ENCODE data around the gene CRTAC1. TPM values are rescaled to one million over a fixed set of nuclear protein-coding genes. Genes with fewer than 3 reads are reported as not detected.

CRTAC1 gene
- polyA plus RNA-seq, 1 of the 3 experiments (the other 2 are of a cell fraction): 0.05 TPM

- no peak for TF ChIP-seq EP300 (IDR thresholded peaks at IDR 0.05; ENCODE audit: borderline replicate concordance in 1 of 2, low read depth in 1 of 2, low read length in 1 of 2)
- no peak for TF ChIP-seq MAX (IDR thresholded peaks at IDR 0.05; ENCODE audit: low read depth)
- TF ChIP-seq, protein P1, sequence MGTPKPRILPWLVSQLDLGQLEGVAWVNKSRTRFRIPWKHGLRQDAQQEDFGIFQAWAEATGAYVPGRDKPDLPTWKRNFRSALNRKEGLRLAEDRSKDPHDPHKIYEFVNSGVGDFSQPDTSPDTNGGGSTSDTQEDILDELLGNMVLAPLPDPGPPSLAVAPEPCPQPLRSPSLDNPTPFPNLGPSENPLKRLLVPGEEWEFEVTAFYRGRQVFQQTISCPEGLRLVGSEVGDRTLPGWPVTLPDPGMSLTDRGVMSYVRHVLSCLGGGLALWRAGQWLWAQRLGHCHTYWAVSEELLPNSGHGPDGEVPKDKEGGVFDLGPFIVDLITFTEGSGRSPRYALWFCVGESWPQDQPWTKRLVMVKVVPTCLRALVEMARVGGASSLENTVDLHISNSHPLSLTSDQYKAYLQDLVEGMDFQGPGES (IDR thresholded peaks at IDR 0.05; ENCODE audit: low read depth, low read length): no peak
Observed at GRCh38 chr10:97903128-97904017, 127.0 kb downstream of the CRTAC1 start (continued).

- no peak overlapping the region for H2AFZ ChIP-seq (ENCODE audit: low read depth)
- no peak for DNase-seq
- H3K4me1 ChIP-seq (ENCODE audit: control insufficient read depth in 1 of 2, insufficient read depth in 2 of 2, low read depth in 1 of 2, low read length in 1 of 2): peaks cover 0 to 12% of the 10 kb centered on the region in 2 experiments; a peak in 1 of 4 replicates
- H3K27ac ChIP-seq (ENCODE audit: low read depth in 2 of 2, low read length in 1 of 2): no peak overlapping the region
- TF ChIP-seq SIN3A (IDR thresholded peaks at IDR 0.05; ENCODE audit: borderline replicate concordance, low read depth, low read length): no peak
- H4K20me1 ChIP-seq (ENCODE audit: insufficient read depth): no peaks in the 10 kb centered on the region
- no peak overlapping the region for H3K4me2 ChIP-seq
- H3K27me3 ChIP-seq (ENCODE audit: insufficient read depth): peaks cover 7% of the 10 kb centered on the region; the same call in 1 of the 2 replicates
- no peaks in the 10 kb centered on the region for H3K79me2 ChIP-seq (ENCODE audit: insufficient read depth)
- WGBS (ENCODE audit: low lambda C conversion rate): 76% methylated on average over 10 of the region's 12 CpGs
- no peaks in the 10 kb centered on the region for H3K9me2 ChIP-seq
- H3K4me3 ChIP-seq (ENCODE audit: low read depth in 2 of 2, low read length in 1 of 2): no peak overlapping the region
- POLR2A ChIA-PET: interaction anchor here (1.9 kb wide), 1 partner anchor 408 kb away, joined by 4 read pairs; no protein-coding TSS in a partner anchor
- no peaks in the 10 kb centered on the region for H3K9me3 ChIP-seq
- no peak overlapping the region for H3K9ac ChIP-seq
- no peaks in the 10 kb centered on the region for H3F3A ChIP-seq (replicated peaks; ENCODE audit: insufficient read depth)
- CTCF ChIA-PET: interaction anchor here (1.9 to 6.7 kb wide), 3 partner anchors 12 to 32 kb away, joined by 10 to 55 read pairs (median 32); no protein-coding TSS in a partner anchor
- no peaks in the 10 kb centered on the region for H3K36me3 ChIP-seq (replicated peaks in 1 of 2; ENCODE audit: control insufficient read depth in 1 of 2, insufficient read depth in 2 of 2, low read length in 1 of 2)
Observed at GRCh38 chr10:97901381-97901780, 129.0 kb downstream of the CRTAC1 start.

- ChIA-PET CTCF (interaction anchor here (0.9 to 2.8 kb wide), 7 partner anchors 11 to 411 kb away, joined by 3 to 16 read pairs (median 5); no protein-coding TSS in a partner anchor), POLR2A (interaction anchor here (0.5 kb wide), 1 partner anchor 51 kb away, joined by 3 read pairs; no protein-coding TSS in a partner anchor)
- H3K9me3 ChIP-seq: no peaks in the 10 kb centered on the region
- TF ChIP-seq MXI1 (IDR thresholded peaks at IDR 0.05; ENCODE audit: low read depth, low read length) (no peak), TEAD4 (IDR thresholded peaks at IDR 0.05; ENCODE audit: borderline replicate concordance, insufficient read depth) (no peak), PBX3 (IDR thresholded peaks at IDR 0.05) (no peak), MAX (IDR thresholded peaks at IDR 0.05; ENCODE audit: low read depth) (no peak), RCOR1 (IDR thresholded peaks at IDR 0.05; ENCODE audit: low read length) (no peak), FOXJ3 (CRISPR knock-in tag; IDR thresholded peaks at IDR 0.05) (no peak), SMC3 (IDR thresholded peaks at IDR 0.05; ENCODE audit: low read depth, low read length) (no peak), POLR2AphosphoS5 (IDR thresholded peaks at IDR 0.05; ENCODE audit: low read depth, low read length) (no peak), CHD2 (IDR thresholded peaks at IDR 0.05; ENCODE audit: low read length, partially characterized antibody) (no peak), EZH2phosphoT487 (IDR thresholded peaks at IDR 0.05; ENCODE audit: borderline replicate concordance, low read depth) (no peak), YY1 (IDR thresholded peaks at IDR 0.05; ENCODE audit: low read depth) (no peak)
- TF ChIP-seq, protein P2, sequence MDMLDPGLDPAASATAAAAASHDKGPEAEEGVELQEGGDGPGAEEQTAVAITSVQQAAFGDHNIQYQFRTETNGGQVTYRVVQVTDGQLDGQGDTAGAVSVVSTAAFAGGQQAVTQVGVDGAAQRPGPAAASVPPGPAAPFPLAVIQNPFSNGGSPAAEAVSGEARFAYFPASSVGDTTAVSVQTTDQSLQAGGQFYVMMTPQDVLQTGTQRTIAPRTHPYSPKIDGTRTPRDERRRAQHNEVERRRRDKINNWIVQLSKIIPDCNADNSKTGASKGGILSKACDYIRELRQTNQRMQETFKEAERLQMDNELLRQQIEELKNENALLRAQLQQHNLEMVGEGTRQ (IDR thresholded peaks at IDR 0.05; ENCODE audit: borderline replicate concordance, low read depth, low read length): no peak
- TF ChIP-seq, protein P3, sequence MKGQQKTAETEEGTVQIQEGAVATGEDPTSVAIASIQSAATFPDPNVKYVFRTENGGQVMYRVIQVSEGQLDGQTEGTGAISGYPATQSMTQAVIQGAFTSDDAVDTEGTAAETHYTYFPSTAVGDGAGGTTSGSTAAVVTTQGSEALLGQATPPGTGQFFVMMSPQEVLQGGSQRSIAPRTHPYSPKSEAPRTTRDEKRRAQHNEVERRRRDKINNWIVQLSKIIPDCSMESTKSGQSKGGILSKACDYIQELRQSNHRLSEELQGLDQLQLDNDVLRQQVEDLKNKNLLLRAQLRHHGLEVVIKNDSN (IDR thresholded peaks at IDR 0.05; ENCODE audit: borderline replicate concordance, low read depth): no peak
- no peak overlapping the region for H3K27ac ChIP-seq (ENCODE audit: low read depth in 2 of 2, low read length in 1 of 2)
- no peak overlapping the region for H2AFZ ChIP-seq (ENCODE audit: low read depth)
- 51% methylated on average over 4 of the region's 4 CpGs for WGBS (ENCODE audit: low lambda C conversion rate)
- no peak overlapping the region for H3K4me3 ChIP-seq (ENCODE audit: low read depth in 2 of 2, low read length in 1 of 2)
- DNase-seq: no peak
- no peaks in the 10 kb centered on the region for H4K20me1 ChIP-seq (ENCODE audit: insufficient read depth)
- peaks cover 0 to 5% of the 10 kb centered on the region in 2 experiments; a peak in 1 of 4 replicates for H3K4me1 ChIP-seq (ENCODE audit: control insufficient read depth in 1 of 2, insufficient read depth in 2 of 2, low read depth in 1 of 2, low read length in 1 of 2)
- H3F3A ChIP-seq (replicated peaks; ENCODE audit: insufficient read depth): no peaks in the 10 kb centered on the region
- no peak overlapping the region for H3K9ac ChIP-seq
- H3K27me3 ChIP-seq (ENCODE audit: insufficient read depth): peaks cover 15% of the 10 kb centered on the region; the same call in 1 of the 2 replicates
- H3K79me2 ChIP-seq (ENCODE audit: insufficient read depth): no peaks in the 10 kb centered on the region
- H3K36me3 ChIP-seq (replicated peaks in 1 of 2; ENCODE audit: control insufficient read depth in 1 of 2, insufficient read depth in 2 of 2, low read length in 1 of 2): no peaks in the 10 kb centered on the region
- no peaks in the 10 kb centered on the region for H3K9me2 ChIP-seq
- H3K4me2 ChIP-seq: no peak overlapping the region
Observed at GRCh38 chr10:97898429-97898828, 132.0 kb downstream of the CRTAC1 start.
